ENCODE data around the gene DAB2. TPM values are rescaled to one million over a fixed set of nuclear protein-coding genes. Genes with fewer than 3 reads are reported as not detected.

The DAB2 gene
- total RNA-seq, 1 experiment from 2014 or later: 5.5 TPM

GRCh38 chr5:39415201-39415600 lies 9.6 kb downstream of the DAB2 start:
- peaks cover 8 to 10% of the 10 kb centered on the region in 2 experiments for H3K4me1 ChIP-seq (ENCODE audit: control insufficient read depth in 1 of 2, insufficient read depth in 2 of 2, low read length in 2 of 2)
- CTCF ChIA-PET: no interaction called here

More at GRCh38 chr5:39415201-39415600, 9.6 kb downstream of the DAB2 start:
- H3K36me3 ChIP-seq (ENCODE audit: control insufficient read depth in 1 of 2, insufficient read depth in 2 of 2, low read length in 2 of 2): no peaks in the 10 kb centered on the region
- no peaks in the 10 kb centered on the region for H3K9me2 ChIP-seq (ENCODE audit: insufficient read depth)
- TF ChIP-seq CTCF (IDR thresholded peaks at IDR 0.05 in 2 of 3, conservative IDR thresholded peaks at IDR 0.05 in 1 of 3; ENCODE audit: borderline replicate concordance in 1 of 3, insufficient read depth in 1 of 3, low read depth in 2 of 3, low read length in 2 of 3) (no peak), RAD21 (IDR thresholded peaks at IDR 0.05; ENCODE audit: low read depth) (no peak), TCF7L2 (IDR thresholded peaks at IDR 0.05; ENCODE audit: borderline replicate concordance, extremely low read depth, insufficient read depth, insufficient read length) (no peak), YY1 (IDR thresholded peaks at IDR 0.05; ENCODE audit: extremely low read depth, insufficient replicate concordance, low read depth, low read length) (no peak), ZBTB33 (IDR thresholded peaks at IDR 0.05; ENCODE audit: extremely low read depth, insufficient replicate concordance, low read length) (no peak), ATF3 (IDR thresholded peaks at IDR 0.05) (no peak)
- no peak overlapping the region for H3K27ac ChIP-seq (ENCODE audit: low read depth, low read length)
- no peaks in the 10 kb centered on the region for H4K20me1 ChIP-seq (ENCODE audit: insufficient read depth)
- no peak overlapping the region for H3K9ac ChIP-seq (ENCODE audit: low read length)
- no TSS peak for BruUV-seq (replicated peaks)
- intact Hi-C loops (cut with micrococcal nuclease): no loop called here
- DNase-seq (ENCODE audit: low read depth, low spot score) (no peak), ATAC-seq (no peak)
- ChIA-PET POLR2A (interaction anchor here (1.8 kb wide), 1 partner anchor 9 kb away, joined by 7 read pairs; the partner anchor contains the start of gene DAB2), RAD21 (ENCODE audit: low non-redundant PET in 1 of 2, low total read pairs in 2 of 2, uncharacterized antibody in 2 of 2, unreplicated experiment in 2 of 2) (no interaction called here)
- H3K4me2 ChIP-seq (ENCODE audit: low read length): no peak overlapping the region
- H3K4me3 ChIP-seq (replicated peaks in 1 of 2; ENCODE audit: low read depth in 1 of 2, low read length in 2 of 2): no peak overlapping the region
- no peak overlapping the region for H2AFZ ChIP-seq (ENCODE audit: low read depth, low read length, poor library complexity, severe bottlenecking)
- no peaks in the 10 kb centered on the region for H3K27me3 ChIP-seq (ENCODE audit: insufficient read depth, low read length)
- H3K9me3 ChIP-seq (ENCODE audit: control insufficient read depth in 1 of 2, insufficient read depth in 1 of 2, low read depth in 1 of 2, low read length in 2 of 2): no peaks in the 10 kb centered on the region
- no peaks in the 10 kb centered on the region for H3K79me2 ChIP-seq (ENCODE audit: insufficient read depth, low read length)

Measured in HCT116 (cell line).